GM18520 (cell line): Measurements from ENCODE around the gene DMRTB1.

Experiments
- ATAC-seq: cut with Tn5 transposase; IDR thresholded peaks from one replicate; pipeline ENCODE4 v1.9.1; 2021; ENCODE audit not compliant: unreplicated experiment

DMRTB1 gene

GRCh38 chr1:53459321-53460175, at the start of gene DMRTB1:
Gene DMRTB1, plus strand, starts transcription at chr1:53459399. Its CDS starts 55 bp downstream, at chr1:53459454.
- ATAC-seq, result no peak

GRCh38 chr1:53409695-53410094, 49.5 kb upstream of the DMRTB1 start:
- no peak for ATAC-seq

GRCh38 chr1:53410100-53410541, 49.1 kb upstream of the DMRTB1 start:
- peak; percentile 32 for ATAC-seq

GRCh38 chr1:53410701-53411100, 48.5 kb upstream of the DMRTB1 start:
- no peak for ATAC-seq

- ATAC-seq, result no peak
Measured at GRCh38 chr1:53411541-53412152, 47.6 kb upstream of the DMRTB1 start.

GRCh38 chr1:53412285-53413174, 46.7 kb upstream of the DMRTB1 start:
- no peak for ATAC-seq

GRCh38 chr1:53413175-53414001, 45.8 kb upstream of the DMRTB1 start:
- no peak for ATAC-seq

- ATAC-seq, result no peak
Measured at GRCh38 chr1:53414632-53415031, 44.6 kb upstream of the DMRTB1 start.

GRCh38 chr1:53415432-53415831, 43.8 kb upstream of the DMRTB1 start:
- no peak for ATAC-seq

GRCh38 chr1:53416269-53416813, 42.9 kb upstream of the DMRTB1 start:
- no peak for ATAC-seq

- no peak for ATAC-seq
Measured at GRCh38 chr1:53417074-53417511, 42.1 kb upstream of the DMRTB1 start.

- no peak for ATAC-seq
Measured at GRCh38 chr1:53419034-53419433, 40.2 kb upstream of the DMRTB1 start.

- ATAC-seq, result no peak
Measured at GRCh38 chr1:53420341-53420740, 38.9 kb upstream of the DMRTB1 start.

- no peak for ATAC-seq
Measured at GRCh38 chr1:53421208-53421607, 38.0 kb upstream of the DMRTB1 start.

GRCh38 chr1:53430261-53430660, 28.9 kb upstream of the DMRTB1 start:
- ATAC-seq, result no peak

- ATAC-seq, result no peak
Measured at GRCh38 chr1:53430779-53431178, 28.4 kb upstream of the DMRTB1 start.

- no peak for ATAC-seq
Measured at GRCh38 chr1:53431244-53431643, 28.0 kb upstream of the DMRTB1 start.

- no peak for ATAC-seq
Measured at GRCh38 chr1:53431805-53432565, 27.2 kb upstream of the DMRTB1 start.

- no peak for ATAC-seq
Measured at GRCh38 chr1:53432611-53433010, 26.6 kb upstream of the DMRTB1 start.
